Activated CD8-positive, alpha-beta memory T cell treated with anti-CD3 and anti-CD28 coated beads for 48 hours (primary cell): ENCODE data around the gene CXCL9.
"Not testable (repeated sequence)": the region's sequence is repeated elsewhere in the genome, so short reads cannot be mapped to it uniquely, and the experiment has no call there.

Source experiments
- DNase-seq, 3 experiments: peaks; one replicate each; pipeline ENCODE4 v3.0.0-alpha.2; 2020; ENCODE audit warnings: low read depth in 2 of 3, low spot score in 2 of 3

Gene CXCL9

GRCh38 chr4:76007089-76007862, at the start of gene CXCL9:
CXCL9 (minus strand) TSS chr4:76007509; CDS start chr4:76007449, 60 bp downstream.
- no peak for DNase-seq

- no peak for DNase-seq
These were observed 48.1 kb upstream of the CXCL9 start for GRCh38 chr4:76055421-76055820.

- no peak for DNase-seq
These were observed 47.7 kb upstream of the CXCL9 start for GRCh38 chr4:76055016-76055415.

- no peak for DNase-seq
These were observed 46.4 kb upstream of the CXCL9 start for GRCh38 chr4:76053730-76054129.

GRCh38 chr4:76050560-76051050, 43.3 kb upstream of the CXCL9 start:
- not testable (repeated sequence) for DNase-seq

- DNase-seq: not testable (repeated sequence)
These were observed 42.6 kb upstream of the CXCL9 start for GRCh38 chr4:76049860-76050416.

GRCh38 chr4:76044686-76045085, 37.4 kb upstream of the CXCL9 start:
- DNase-seq: not testable (repeated sequence)

GRCh38 chr4:76043306-76043705, 36.0 kb upstream of the CXCL9 start:
- not testable (repeated sequence) for DNase-seq

- not testable (repeated sequence) for DNase-seq
These were observed 35.1 kb upstream of the CXCL9 start for GRCh38 chr4:76042241-76042998.

- no peak for DNase-seq
These were observed 29.5 kb upstream of the CXCL9 start for GRCh38 chr4:76036855-76037254.

GRCh38 chr4:76035799-76036380, 28.6 kb upstream of the CXCL9 start, which contains the start of gene CXCL11:
CXCL11 (minus strand) TSS chr4:76036070; CDS start chr4:76035987, 83 bp downstream.
- no peak for DNase-seq

- DNase-seq: no peak
These were observed 27.8 kb upstream of the CXCL9 start for GRCh38 chr4:76035141-76035540.

- DNase-seq: no peak
These were observed 22.0 kb upstream of the CXCL9 start for GRCh38 chr4:76029300-76029699.

GRCh38 chr4:76028350-76028765, 21.0 kb upstream of the CXCL9 start:
- no peak for DNase-seq

- no peak for DNase-seq
These were observed 16.8 kb upstream of the CXCL9 start for GRCh38 chr4:76024065-76024464.

- DNase-seq: no peak
These were observed 16.1 kb upstream of the CXCL9 start, which contains the start of gene CXCL10 for GRCh38 chr4:76023389-76023788. CXCL10 (minus strand) TSS chr4:76023497; CDS start chr4:76023431, 66 bp downstream.

- no peak for DNase-seq
These were observed 15.4 kb upstream of the CXCL9 start for GRCh38 chr4:76022677-76023076.

- no peak for DNase-seq
These were observed 14.7 kb upstream of the CXCL9 start for GRCh38 chr4:76022031-76022430.

GRCh38 chr4:76017056-76017686, 9.9 kb upstream of the CXCL9 start:
- DNase-seq: no peak

GRCh38 chr4:76016393-76016792, 9.1 kb upstream of the CXCL9 start:
- DNase-seq: no peak

GRCh38 chr4:76013540-76013939, 6.2 kb upstream of the CXCL9 start:
- no peak for DNase-seq
